Globus pallidus (tissue), 1 donor: ENCODE results near the gene MRPL20.
"Not testable (repeated sequence)": the region's sequence is repeated elsewhere in the genome, so short reads cannot be mapped to it uniquely, and the experiment has no call there.

ENCODE experiments used
- DNase-seq: peaks from one replicate; pipeline ENCODE4 v3.0.0-alpha.2; 2015; ENCODE audit warnings: low spot score

Gene MRPL20

GRCh38 chr1:1406821-1407635, at the start of gene MRPL20:
TSS of gene MRPL20 (minus strand) at chr1:1407293. CDS start at chr1:1407217, 76 bp downstream.
- DNase-seq: peak; percentile 89

DNA sequence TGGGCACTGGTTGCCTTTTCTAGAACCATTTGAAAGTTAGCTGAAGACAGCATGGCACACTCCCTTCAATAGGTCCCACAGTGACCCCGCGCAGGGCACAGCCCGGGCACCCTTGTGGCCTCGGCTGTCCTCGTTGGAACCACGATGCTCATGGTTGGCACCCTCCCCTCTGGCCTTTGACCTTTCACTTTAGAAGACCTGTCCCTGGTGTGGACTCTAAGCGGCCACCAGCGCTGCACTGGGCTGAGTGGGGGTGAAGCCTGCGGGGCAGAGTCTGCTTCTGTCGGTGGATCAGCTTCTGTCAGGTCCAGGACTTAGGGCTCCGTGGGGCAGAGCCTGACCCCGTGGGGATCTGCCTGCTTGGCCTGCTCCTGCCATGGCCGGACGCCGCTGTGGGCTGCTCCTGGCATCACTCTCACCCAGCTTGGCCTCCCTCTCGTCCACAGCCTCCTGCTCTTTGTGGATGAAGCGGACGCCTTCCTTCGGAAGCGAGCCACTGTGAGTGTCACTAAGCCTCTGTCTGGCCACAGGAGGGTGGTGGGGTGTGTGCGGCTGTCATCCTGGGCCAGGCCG, 49.7 kb upstream of the MRPL20 start:
- DNase-seq: not testable (repeated sequence)

DNA sequence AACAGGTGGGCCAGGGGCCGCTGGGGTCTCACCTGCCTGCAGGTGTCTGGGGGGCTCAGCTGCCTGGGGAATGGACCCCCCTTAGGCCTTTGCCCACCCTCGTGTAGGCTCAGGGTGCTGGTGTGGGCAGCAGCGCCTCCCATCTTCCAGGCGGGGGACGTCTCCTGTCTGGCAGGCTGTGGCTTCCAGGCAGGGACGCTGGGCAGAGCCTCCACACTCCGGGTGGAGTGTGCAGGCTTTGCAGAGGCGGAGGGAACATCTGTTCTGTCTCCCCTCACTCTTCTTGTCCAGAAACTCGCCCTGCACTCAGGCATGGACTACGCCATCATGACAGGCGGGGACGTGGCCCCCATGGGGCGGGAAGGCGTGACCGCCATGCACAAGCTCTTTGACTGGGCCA, 48.8 kb upstream of the MRPL20 start:
- not testable (repeated sequence) for DNase-seq

GRCh38 chr1:1455366-1455884, 48.3 kb upstream of the MRPL20 start:
- no peak for DNase-seq

- DNase-seq: not testable (repeated sequence)
Measured at GRCh38 chr1:1454286-1455056, 47.4 kb upstream of the MRPL20 start.

DNA sequence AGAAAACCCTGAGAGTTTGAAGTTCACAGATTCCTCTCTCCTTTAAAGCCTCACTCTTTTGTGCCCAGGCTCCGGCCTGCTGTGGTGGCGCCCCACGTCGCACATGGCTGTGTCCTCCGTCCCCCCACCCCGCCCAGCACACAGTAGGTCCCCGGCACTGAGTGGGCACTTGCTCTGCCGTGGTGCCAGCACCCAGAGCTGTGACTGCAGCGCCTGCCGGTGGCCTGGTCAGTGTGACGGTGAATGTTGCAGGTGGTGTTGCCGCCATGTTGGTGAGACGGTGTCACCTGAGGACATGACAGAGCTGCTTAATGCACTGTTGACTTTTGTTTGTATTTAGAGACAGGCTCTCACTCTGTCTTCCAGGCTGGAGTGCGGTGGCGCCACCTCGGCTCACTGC, 45.8 kb upstream of the MRPL20 start:
- no peak for DNase-seq

GRCh38 chr1:1452365-1452739, 45.3 kb upstream of the MRPL20 start:
- DNase-seq: not testable (repeated sequence)

- DNase-seq: no peak
Measured at GRCh38 chr1:1451696-1452364, 44.7 kb upstream of the MRPL20 start.

DNA sequence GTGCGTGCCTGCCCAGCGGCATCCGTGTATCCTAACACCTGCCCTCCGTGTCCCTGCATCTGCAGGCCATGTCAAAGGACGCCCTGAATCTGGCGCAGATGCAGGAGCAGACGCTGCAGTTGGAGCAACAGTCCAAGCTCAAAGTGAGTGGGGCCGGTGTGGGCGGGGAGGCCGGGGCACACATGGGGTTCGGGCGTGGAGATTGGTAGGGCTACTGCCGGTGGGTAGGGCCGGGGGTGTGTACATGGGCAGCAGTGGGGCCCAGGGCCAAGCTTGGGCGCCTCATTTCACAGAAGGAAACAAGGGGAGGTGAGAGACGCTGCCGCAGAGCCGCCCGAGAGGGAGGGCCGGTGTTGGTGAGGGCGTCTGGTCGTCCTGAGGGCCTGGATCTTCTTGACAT, 43.5 kb upstream of the MRPL20 start:
- DNase-seq: not testable (repeated sequence)

GRCh38 chr1:1449099-1449739, 42.1 kb upstream of the MRPL20 start, which contains the start of gene ATAD3C:
TSS of gene ATAD3C (plus strand) at chr1:1449689. CDS start at chr1:1450684, 995 bp downstream.
- no peak for DNase-seq

GRCh38 chr1:1446631-1447030, 39.5 kb upstream of the MRPL20 start:
- DNase-seq: not testable (repeated sequence)

DNA sequence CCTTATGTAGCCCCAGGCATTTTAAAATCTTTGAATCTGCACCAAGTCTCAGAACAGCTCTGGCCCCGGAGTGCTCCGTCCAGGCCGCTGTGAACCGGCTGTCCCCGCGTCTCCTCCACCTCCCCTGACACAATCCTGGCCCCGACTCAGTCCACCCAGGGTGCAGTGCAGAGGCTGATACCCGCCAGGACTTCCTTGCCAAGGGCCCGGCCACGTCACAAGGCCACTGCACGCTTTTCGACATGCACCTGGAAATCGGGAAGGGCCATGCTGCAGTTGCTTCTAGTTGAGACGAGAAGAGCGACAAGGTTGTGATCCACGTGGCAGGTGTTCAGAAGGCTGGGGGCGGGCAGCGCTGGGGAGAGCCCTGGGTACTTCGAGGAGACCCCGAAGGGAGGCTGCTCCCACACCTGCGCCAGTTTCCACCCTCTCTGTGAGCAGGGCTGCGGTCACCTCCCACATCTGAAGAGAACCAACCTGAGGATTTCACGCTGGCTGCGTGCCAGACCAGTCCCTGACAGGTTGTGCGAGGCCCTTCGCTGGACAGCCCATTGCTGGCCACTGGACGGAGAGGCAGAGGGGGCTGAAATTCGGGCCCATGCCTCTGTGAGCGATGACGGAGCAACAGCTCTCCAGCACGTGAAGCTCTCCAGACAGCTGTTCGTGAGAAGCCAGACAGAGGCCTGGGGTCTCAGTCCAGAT, 35.1 kb upstream of the MRPL20 start:
- no peak for DNase-seq

- DNase-seq: no peak
Measured at GRCh38 chr1:1441002-1441888, 34.2 kb upstream of the MRPL20 start.

DNA sequence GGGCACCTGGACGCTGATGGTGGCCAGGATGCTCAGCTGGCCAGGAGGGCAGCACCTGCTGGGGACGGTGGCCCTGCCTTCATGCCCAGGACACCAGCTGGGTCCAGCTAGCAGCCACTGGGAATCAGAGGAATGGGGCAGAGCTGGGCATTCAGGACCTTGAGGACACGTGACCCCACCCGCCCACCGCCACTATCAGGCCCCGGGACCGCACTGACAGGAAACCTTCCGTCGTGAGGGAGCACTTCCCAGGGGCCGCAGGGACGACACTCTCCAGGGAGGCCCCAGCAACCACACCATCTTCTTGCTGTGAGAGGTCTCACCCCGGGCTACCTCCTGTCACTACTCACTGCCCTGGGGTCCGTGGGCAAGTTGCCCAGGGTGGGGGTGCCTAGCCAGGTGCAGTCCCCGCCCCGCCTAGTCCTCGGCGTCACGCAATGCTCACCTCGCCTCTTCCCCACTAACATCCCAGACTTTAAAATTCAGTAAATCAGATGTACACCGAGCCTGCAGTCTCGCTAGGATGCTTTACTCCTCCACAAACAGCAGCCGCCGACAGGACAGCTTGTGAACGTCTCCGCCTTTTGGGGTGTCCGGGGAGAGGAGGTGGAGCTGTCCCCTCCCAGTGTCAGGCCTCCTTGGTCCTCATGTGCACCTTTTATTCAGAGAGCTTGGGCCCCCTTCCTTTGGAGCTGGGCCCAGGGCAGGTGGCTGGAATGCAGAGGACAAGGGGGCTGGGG, 33.3 kb upstream of the MRPL20 start:
- no peak for DNase-seq

- no peak for DNase-seq
Measured at GRCh38 chr1:1439546-1440261, 32.6 kb upstream of the MRPL20 start.

DNA sequence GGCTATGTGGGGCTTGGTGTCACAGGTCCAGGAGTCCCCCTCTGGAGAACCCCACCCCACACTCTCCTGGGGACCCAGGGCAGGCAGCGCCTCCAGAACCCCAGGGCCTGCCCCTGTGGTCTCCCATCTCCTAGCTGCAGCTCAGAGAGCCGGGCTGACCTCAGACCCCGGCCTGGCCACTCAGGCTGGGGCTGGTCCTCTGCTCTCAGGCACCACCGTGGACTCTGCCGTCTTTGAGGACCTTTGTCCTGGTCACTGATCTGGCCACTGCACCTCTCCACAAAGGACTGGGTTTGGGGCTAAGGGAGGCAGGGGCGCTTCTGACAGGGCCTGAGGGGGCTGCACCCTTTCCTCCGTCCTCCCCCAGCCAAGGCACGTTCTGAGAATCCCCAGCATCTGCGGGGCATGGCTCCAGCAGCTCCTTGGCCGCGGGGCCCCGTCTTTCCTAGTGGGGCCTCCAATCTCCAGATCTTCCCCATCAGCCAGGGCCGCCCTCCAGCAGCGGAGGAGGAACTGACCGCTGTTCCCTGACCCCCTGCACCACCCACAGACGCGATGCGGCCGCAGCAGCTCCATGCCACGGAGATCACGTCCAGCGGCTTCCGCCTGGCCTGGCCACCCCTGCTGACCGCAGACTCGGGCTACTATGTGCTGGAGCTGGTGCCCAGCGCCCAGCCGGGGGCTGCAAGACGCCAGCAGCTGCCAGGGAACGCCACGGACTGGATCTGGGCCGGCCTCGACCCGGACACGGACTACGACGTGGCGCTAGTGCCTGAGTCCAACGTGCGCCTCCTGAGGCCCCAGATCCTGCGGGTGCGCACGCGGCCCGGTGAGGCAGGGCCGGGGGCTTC, 31.7 kb upstream of the MRPL20 start:
- DNase-seq: no peak

GRCh38 chr1:1437904-1438376, 30.8 kb upstream of the MRPL20 start:
- DNase-seq: no peak
